Gastrocnemius medialis (tissue), 4 donors: ENCODE data around the gene ATL1. TPM values are rescaled to one million over a fixed set of nuclear protein-coding genes. Genes with fewer than 3 reads are reported as not detected.

Experiments
- ATAC-seq, 2 donors: fragments of 150-250 bp; one replicate each; pipeline ENCODE4 v1.9.1; 2016
- DNase-seq, 2 donors: peaks; one replicate each; pipeline ENCODE4 v3.0.0-alpha.2; 2019
- H3K27ac ChIP-seq, 4 donors: fragments of 200-600 bp; sonication (generic); 1 replicate in 1 of 4; 2 replicates in 3 of 4; pipeline ENCODE4 v1.5.1; 2016 to 2018; ENCODE audit warnings: mild to moderate bottlenecking in 2 of 4, moderate library complexity in 1 of 4
- H3K27me3 ChIP-seq, 3 donors: fragments of 200-600 bp; sonication (generic) in 2 of 3; 1 replicate in 1 of 3; 2 replicates in 2 of 3; pipeline versions ENCODE4 v1.5.1 to v1.6.0; 2016 to 2019; ENCODE audit warnings: mild to moderate bottlenecking in 1 of 3, moderate library complexity in 1 of 3
- H3K36me3 ChIP-seq, 2 donors: fragments of 200-600 bp; sonication (generic) in 1 of 2; one replicate each; pipeline ENCODE4 v1.5.1; 2017 to 2018
- H3K4me1 ChIP-seq, 2 donors: fragments of 200-600 bp; sonication (generic) in 1 of 2; one replicate each; pipeline ENCODE4 v1.5.1; 2016 to 2017; ENCODE audit warnings: mild to moderate bottlenecking in 2 of 2
- H3K4me3 ChIP-seq, 4 donors: fragments of 200-600 bp; sonication (generic) in 3 of 4; 1 replicate in 1 of 4; 2 replicates in 3 of 4; pipeline ENCODE4 v1.5.1; 2016 to 2019; ENCODE audit warnings: mild to moderate bottlenecking in 2 of 4
- H3K9me3 ChIP-seq, 3 donors: fragments of 200-600 bp; sonication (generic) in 2 of 3; 1 replicate in 1 of 3; 2 replicates in 2 of 3; pipeline ENCODE4 v1.5.1; 2016 to 2019
- POLR2A ChIP-seq, 2 donors: fragments of 450-650 bp; IDR thresholded peaks; one replicate each; pipeline ENCODE4 v1.6.1; 2017; ENCODE audit warnings: antibody characterized with exemption in 2 of 2, mild to moderate bottlenecking in 2 of 2, moderate library complexity in 2 of 2
- in situ Hi-C, 4 donors: fragments of 200-750 bp; cut with MboI; loops; one replicate each; pipeline versions ENCODE4 v1.15.0 to v1.8.0; 2017; ENCODE audit warnings: low sequenced_read_pairs in 4 of 4
- intact Hi-C: fragments of 100-400 bp; cut with DNase I; formaldehyde crosslinking; loops from one replicate; pipeline ENCODE4 v1.15.1; 2023; ENCODE audit warnings: low total_unique reads
- total RNA-seq, 4 donors: library from RNA; depleted of rRNA; stranded (reverse); fragments of >200 nt; gene quantifications; one replicate each; pipeline versions ENCODE4 v1.1.0 to v1.2.3, GENCODE V29; 2016
- TF ChIP-seq, protein P1 (sequence below), 5 experiments: fragments of 450-650 bp in 3 of 5; fragments of 200-600 bp in 2 of 5; sonication (generic) in 2 of 5; IDR thresholded peaks in 4 of 5; conservative IDR thresholded peaks in 1 of 5; 1 replicate in 4 of 5; 2 replicates in 1 of 5; pipeline ENCODE4 v1.5.1; 2016 to 2019; ENCODE audit warnings: antibody characterized with exemption in 5 of 5, mild to moderate bottlenecking in 3 of 5, moderate library complexity in 3 of 5

The ATL1 gene
- total RNA-seq, 4 donors from 2014 or later, result 0.15 to 1.3 (median 0.58) TPM

DNA sequence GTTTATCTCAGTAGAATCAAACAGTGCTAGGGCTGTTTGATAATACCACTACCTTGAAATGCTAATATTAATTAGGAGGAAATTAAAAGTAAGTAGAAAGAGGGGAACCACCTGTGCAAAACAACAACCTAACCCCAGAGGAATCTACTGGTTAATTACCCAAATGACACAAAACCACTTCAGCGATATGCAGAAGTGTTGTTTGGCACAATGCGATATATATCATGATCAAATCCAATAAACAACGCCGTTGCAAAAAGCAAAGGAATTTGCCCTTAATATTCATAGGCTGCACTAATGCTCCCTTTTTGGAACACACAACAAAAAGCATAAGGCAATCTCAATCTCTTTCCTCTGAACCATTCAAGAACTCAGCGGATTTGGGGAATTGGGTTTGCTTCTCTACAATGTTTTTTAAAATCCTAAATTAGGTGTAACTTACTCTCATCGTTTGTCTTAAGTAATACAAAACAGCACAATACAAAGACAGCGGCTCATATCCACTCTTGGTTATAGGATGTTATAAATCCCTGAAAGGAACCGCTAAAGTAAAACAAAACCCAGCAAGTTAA is 29.1 kb upstream of the ATL1 start:
- TF ChIP-seq, protein P1, sequence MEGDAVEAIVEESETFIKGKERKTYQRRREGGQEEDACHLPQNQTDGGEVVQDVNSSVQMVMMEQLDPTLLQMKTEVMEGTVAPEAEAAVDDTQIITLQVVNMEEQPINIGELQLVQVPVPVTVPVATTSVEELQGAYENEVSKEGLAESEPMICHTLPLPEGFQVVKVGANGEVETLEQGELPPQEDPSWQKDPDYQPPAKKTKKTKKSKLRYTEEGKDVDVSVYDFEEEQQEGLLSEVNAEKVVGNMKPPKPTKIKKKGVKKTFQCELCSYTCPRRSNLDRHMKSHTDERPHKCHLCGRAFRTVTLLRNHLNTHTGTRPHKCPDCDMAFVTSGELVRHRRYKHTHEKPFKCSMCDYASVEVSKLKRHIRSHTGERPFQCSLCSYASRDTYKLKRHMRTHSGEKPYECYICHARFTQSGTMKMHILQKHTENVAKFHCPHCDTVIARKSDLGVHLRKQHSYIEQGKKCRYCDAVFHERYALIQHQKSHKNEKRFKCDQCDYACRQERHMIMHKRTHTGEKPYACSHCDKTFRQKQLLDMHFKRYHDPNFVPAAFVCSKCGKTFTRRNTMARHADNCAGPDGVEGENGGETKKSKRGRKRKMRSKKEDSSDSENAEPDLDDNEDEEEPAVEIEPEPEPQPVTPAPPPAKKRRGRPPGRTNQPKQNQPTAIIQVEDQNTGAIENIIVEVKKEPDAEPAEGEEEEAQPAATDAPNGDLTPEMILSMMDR (IDR thresholded peaks at IDR 0.05 in 4 of 5, conservative IDR thresholded peaks at IDR 0.05 in 1 of 5), result no peak
- no peak for TF ChIP-seq POLR2A (IDR thresholded peaks at IDR 0.05)
- no peak for ATAC-seq
- no peaks in the 10 kb centered on the region for H3K27me3 ChIP-seq
- H3K9me3 ChIP-seq, result no peaks in the 10 kb centered on the region
- no peak for DNase-seq
- peak overlapping the region in 1 of 4 donors; percentile 95 for H3K27ac ChIP-seq
- H3K4me3 ChIP-seq, result peak overlapping the region; percentile 83 to 88 (median 85)
- H3K4me1 ChIP-seq, result peaks cover 21 to 29% of the 10 kb centered on the region in 2 donors
- intact Hi-C loops, result loop anchor here (5.0 to 10.0 kb wide), 3 partner anchors 136 to 666 kb away; partner anchors contain the start of gene SAV1
- in situ Hi-C loops, result loop anchor here in 3 of 4 donors (5.0 to 25.0 kb wide), 2 partner anchors 209 to 669 kb away; partner anchors contain the start of gene NEMF (in 2 of the 3)
- no peaks in the 10 kb centered on the region for H3K36me3 ChIP-seq

DNA sequence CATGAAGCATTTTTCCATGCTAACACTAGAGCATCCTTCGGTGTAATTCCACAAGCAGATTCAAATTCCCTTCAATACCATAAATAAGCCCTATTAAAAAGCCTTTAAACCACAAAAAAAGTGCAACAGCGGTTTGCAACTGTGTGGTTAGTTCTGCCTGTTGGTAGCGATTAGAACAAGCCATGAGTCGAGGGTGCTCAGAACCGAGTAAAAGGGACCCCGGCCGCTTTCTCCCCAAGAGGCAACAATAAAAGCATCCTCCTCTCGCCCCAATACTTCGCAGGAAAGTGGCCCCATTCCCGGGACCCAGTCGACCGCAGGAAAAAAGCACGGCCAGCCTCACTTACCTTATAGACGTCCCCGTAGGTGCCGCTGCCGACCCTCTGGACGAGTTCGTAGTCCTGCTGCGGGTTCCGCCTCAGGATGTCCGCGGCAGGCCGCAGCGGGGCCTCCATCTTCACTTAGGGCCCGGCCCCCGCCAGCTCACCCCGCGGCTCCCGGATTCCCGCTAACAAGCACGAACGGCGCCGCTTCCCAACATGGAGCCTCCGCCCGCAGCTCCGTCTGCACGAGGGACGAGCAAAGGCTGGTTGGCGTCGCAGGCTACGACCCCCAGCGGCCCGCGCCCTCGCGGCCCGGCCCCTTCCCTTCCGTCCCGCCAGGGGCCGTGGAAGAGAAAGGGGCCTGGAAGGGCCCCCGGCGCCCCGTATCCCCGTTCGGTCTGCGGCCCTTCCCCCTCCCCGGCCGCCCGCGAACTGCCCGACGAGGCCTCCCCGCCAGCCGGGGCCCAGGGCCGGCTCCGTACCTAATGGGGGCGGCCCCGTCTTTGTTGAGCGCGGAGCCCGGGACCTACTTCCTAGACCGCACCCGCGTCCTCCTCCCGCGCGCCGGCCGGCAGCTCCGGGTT is 28.1 kb upstream of the ATL1 start:
- Histone ChIP-seq H3K27me3 (no peaks in the 10 kb centered on the region), H3K4me1 (peaks cover 21 to 29% of the 10 kb centered on the region in 2 donors), H3K27ac (peak overlapping the region; percentile 86 to 95 (median 94)), H3K4me3 (peak overlapping the region; percentile 83 to 88 (median 85)), H3K36me3 (no peaks in the 10 kb centered on the region), H3K9me3 (no peaks in the 10 kb centered on the region)
- DNase-seq (peak; percentile 15 to 24), ATAC-seq (peak; percentile 75 to 80)
- no peak for TF ChIP-seq POLR2A (IDR thresholded peaks at IDR 0.05)
- TF ChIP-seq, protein P1 (IDR thresholded peaks at IDR 0.05 in 4 of 5, conservative IDR thresholded peaks at IDR 0.05 in 1 of 5), result no peak
- intact Hi-C loops (loop anchor here (1.0 to 10.0 kb wide), 8 partner anchors 135 to 667 kb away; partner anchors contain the start of genes CDKL1, DMAC2L, L2HGDH and SAV1), in situ Hi-C loops (loop anchor here in 3 of 4 donors (5.0 to 25.0 kb wide), 2 partner anchors 210 to 670 kb away; partner anchors contain the start of gene NEMF (in 2 of the 3))

DNA sequence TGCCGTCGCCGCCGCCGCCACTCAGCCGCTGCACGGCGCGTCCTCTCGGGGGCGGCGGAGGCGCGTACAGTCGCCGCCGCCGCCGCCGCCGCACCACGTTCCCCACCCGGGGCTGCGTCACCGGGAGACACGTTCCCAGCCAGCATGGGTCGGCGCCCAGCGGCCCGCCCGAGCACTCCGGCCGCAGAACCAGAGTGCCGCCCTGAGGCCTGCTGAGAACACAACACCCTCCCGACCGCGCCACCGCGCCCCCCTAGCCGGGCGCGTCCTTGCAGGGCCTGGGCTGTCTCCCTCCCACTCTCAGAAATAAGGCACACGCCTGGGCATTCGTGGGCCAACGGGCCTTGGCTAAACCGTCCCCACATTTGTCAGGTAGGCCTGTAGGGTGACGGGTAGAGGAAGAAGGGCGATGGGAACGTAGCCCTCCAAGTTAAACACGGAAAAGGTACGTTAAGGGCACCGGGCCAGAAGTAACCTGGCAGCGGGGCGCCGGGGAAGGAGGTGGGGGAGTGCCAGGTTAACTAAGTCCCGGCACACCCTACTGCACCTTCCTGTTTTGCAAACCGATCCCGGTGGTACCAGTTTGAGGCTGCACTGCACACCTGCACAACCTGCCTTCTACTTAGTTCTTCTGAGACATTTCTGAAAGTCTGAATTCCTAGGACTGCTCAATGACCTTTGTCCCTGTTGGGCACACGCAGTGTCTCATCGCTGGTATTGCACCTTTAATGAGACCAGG is 27.3 kb upstream of the ATL1 start, which contains the start of gene MAP4K5:
MAP4K5 (minus strand) TSS at position 68 of the 739 bp plus-strand sequence. CDS start 520 bp downstream, outside the sequence.
- in situ Hi-C loops (loop anchor here in 3 of 4 donors (5.0 to 25.0 kb wide), 2 partner anchors 210 to 670 kb away; partner anchors contain the start of gene NEMF (in 2 of the 3)), intact Hi-C loops (loop anchor here (1.0 to 10.0 kb wide), 8 partner anchors 135 to 668 kb away; partner anchors contain the start of genes CDKL1, DMAC2L, L2HGDH and SAV1)
- peak; percentile 81 to 87 for DNase-seq
- H3K36me3 ChIP-seq, result no peaks in the 10 kb centered on the region
- H3K4me1 ChIP-seq, result peaks cover 21 to 29% of the 10 kb centered on the region in 2 donors
- H3K4me3 ChIP-seq, result peak within 1 kb of the TSS; percentile 83 to 88 (median 85)
- H3K9me3 ChIP-seq, result no peaks in the 10 kb centered on the region
- peak; percentile 95 for ATAC-seq
- H3K27ac ChIP-seq, result peak within 1 kb of the TSS; percentile 86 to 95 (median 94)
- TF ChIP-seq, protein P1 (IDR thresholded peaks at IDR 0.05 in 4 of 5, conservative IDR thresholded peaks at IDR 0.05 in 1 of 5), result peak; percentile 85 to 96 (median 93)
- peak; percentile 82 to 87 for TF ChIP-seq POLR2A (IDR thresholded peaks at IDR 0.05)
- H3K27me3 ChIP-seq, result no peaks in the 10 kb centered on the region

DNA sequence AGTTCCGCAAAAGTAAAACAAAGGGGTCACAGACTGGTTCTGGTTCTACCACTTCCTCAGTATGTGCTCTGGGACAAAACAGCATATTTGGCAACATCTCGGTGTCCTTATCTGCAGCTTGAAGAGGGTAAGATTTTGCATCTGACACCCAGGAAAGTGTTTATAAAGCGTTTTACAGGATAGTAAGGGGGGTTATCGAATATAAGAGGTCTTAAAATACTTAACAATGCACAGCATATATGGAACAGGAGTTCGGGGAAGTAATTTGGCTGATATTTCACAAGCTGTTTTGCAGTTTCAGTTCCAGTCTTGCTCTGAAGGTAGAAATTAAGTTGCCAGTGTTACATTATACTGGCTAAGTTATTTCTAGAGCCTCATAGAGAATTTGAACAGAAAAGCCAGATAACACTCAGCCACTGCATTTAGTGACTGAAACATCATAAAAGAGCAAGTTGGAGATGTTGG is 26.7 kb upstream of the ATL1 start:
- H3K9me3 ChIP-seq, result no peaks in the 10 kb centered on the region
- ATAC-seq (no peak), DNase-seq (no peak)
- peak overlapping the region in 2 of 4 donors; percentile 83 to 87 for H3K4me3 ChIP-seq
- TF ChIP-seq, protein P1 (IDR thresholded peaks at IDR 0.05 in 4 of 5, conservative IDR thresholded peaks at IDR 0.05 in 1 of 5), result no peak
- no peak for TF ChIP-seq POLR2A (IDR thresholded peaks at IDR 0.05)
- in situ Hi-C loops (loop anchor here in 3 of 4 donors (5.0 to 25.0 kb wide), 2 partner anchors 211 to 671 kb away; partner anchors contain the start of gene NEMF (in 2 of the 3)), intact Hi-C loops (loop anchor here (2.0 to 10.0 kb wide), 7 partner anchors 134 to 668 kb away; partner anchors contain the start of genes CDKL1, DMAC2L, L2HGDH and SAV1)
- peak overlapping the region in 2 of 4 donors; percentile 86 to 95 for H3K27ac ChIP-seq
- H3K27me3 ChIP-seq, result no peaks in the 10 kb centered on the region
- H3K36me3 ChIP-seq, result no peaks in the 10 kb centered on the region
- H3K4me1 ChIP-seq, result peaks cover 19 to 29% of the 10 kb centered on the region in 2 donors
